Activated naive CD8-positive, alpha-beta T cell treated with anti-CD3 and anti-CD28 coated beads for 36 hours (primary cell): ENCODE results near the gene TRIM72. TPM values are rescaled to one million over a fixed set of nuclear protein-coding genes. Genes with fewer than 3 reads are reported as not detected.
"Not testable (repeated sequence)": the region's sequence is repeated elsewhere in the genome, so short reads cannot be mapped to it uniquely, and the experiment has no call there.

ENCODE experiments used
- DNase-seq: peaks from one replicate; pipeline ENCODE4 v3.0.0; 2021
- H3K27ac Mint-ChIP-seq: one replicate; pipeline ENCODE4 v1.8.0; 2022; ENCODE audit warnings: mild to moderate bottlenecking, moderate library complexity, mixed read lengths
- H3K27me3 Mint-ChIP-seq: one replicate; pipeline ENCODE4 v1.8.0; 2022; ENCODE audit warnings: mild to moderate bottlenecking, mixed read lengths
- H3K36me3 Mint-ChIP-seq: one replicate; pipeline ENCODE4 v1.8.0; 2021; ENCODE audit warnings: mild to moderate bottlenecking, mixed read lengths
- H3K4me1 Mint-ChIP-seq: one replicate; pipeline ENCODE4 v1.8.0; 2021; ENCODE audit warnings: mixed read lengths
- H3K4me3 Mint-ChIP-seq: one replicate; pipeline ENCODE4 v1.8.0; 2022; ENCODE audit warnings: mild to moderate bottlenecking, moderate library complexity, mixed read lengths
- H3K9me3 Mint-ChIP-seq: one replicate; pipeline ENCODE4 v1.8.0; 2022; ENCODE audit warnings: mixed read lengths
- total RNA-seq, 2 experiments: library from RNA; stranded (reverse); gene quantifications; one replicate each; pipeline ENCODE4 v1.2.3, GENCODE V29; 2021

The TRIM72 gene
- total RNA-seq, 2 experiments from 2014 or later = not detected

DNA sequence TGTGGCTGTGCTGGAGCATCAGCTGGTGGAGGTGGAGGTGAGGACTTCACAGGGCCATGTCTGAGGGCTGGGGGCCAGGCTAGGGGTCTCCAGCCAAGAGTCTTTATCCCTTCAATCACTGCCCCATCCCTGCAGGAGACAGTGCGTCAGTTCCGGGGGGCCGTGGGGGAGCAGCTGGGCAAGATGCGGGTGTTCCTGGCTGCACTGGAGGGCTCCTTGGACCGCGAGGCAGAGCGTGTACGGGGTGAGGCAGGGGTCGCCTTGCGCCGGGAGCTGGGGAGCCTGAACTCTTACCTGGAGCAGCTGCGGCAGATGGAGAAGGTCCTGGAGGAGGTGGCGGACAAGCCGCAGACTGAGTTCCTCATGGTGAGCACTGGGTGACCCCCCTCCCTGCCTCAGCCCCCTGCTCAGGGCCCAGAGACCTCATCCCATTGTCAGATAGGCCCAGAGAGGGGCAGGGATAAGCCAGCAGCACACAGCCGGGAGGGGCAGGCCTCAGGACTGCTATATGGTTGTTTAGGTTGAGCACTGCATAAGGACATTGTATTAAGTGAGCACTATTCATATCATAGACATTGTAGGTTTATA lies 5.3 kb downstream of the TRIM72 start:
- Mint-ChIP-seq H3K27me3 (peaks cover 57% of the 10 kb centered on the region), H3K4me3 (no peak overlapping the region), H3K4me1 (peaks cover 14% of the 10 kb centered on the region), H3K27ac (no peak overlapping the region), H3K9me3 (no peaks in the 10 kb centered on the region), H3K36me3 (no peaks in the 10 kb centered on the region)
- DNase-seq = no peak

- Mint-ChIP-seq H3K27me3 (peaks cover 38% of the 10 kb centered on the region), H3K27ac (no peak overlapping the region), H3K4me1 (peaks cover 4% of the 10 kb centered on the region), H3K36me3 (no peaks in the 10 kb centered on the region), H3K4me3 (no peak overlapping the region), H3K9me3 (no peaks in the 10 kb centered on the region)
- DNase-seq = no peak
Observed at GRCh38 chr16:31221357-31222160, 7.6 kb downstream of the TRIM72 start.

GRCh38 chr16:31223044-31223443 lies 9.1 kb downstream of the TRIM72 start:
- Mint-ChIP-seq H3K27ac (no peak overlapping the region), H3K4me3 (no peak overlapping the region), H3K36me3 (no peaks in the 10 kb centered on the region), H3K27me3 (peaks cover 23% of the 10 kb centered on the region), H3K4me1 (no peaks in the 10 kb centered on the region), H3K9me3 (no peaks in the 10 kb centered on the region)
- no peak for DNase-seq

DNA sequence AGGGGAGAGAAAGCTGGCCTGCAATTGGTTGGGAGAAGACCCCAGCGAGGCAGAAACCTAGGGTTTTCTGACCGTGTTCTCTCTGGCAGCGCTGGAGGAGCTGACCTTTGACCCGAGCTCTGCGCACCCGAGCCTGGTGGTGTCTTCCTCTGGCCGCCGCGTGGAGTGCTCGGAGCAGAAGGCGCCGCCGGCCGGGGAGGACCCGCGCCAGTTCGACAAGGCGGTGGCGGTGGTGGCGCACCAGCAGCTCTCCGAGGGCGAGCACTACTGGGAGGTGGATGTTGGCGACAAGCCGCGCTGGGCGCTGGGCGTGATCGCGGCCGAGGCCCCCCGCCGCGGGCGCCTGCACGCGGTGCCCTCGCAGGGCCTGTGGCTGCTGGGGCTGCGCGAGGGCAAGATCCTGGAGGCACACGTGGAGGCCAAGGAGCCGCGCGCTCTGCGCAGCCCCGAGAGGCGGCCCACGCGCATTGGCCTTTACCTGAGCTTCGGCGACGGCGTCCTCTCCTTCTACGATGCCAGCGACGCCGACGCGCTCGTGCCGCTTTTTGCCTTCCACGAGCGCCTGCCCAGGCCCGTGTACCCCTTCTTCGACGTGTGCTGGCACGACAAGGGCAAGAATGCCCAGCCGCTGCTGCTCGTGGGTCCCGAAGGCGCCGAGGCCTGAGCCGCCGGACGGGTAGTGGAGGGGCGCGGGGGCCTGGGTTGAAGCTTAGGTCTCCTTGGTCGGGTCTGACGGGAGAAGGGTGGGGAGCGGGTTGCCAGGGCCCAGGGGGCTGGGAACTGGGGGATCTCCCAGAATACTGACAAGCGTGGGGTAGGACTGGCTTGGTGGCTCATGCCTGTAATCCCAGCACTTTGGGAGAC lies 10.4 kb downstream of the TRIM72 start:
- no peak overlapping the region for H3K27ac Mint-ChIP-seq
- H3K4me3 Mint-ChIP-seq = no peak overlapping the region
- no peaks in the 10 kb centered on the region for H3K9me3 Mint-ChIP-seq
- H3K27me3 Mint-ChIP-seq = peaks cover 11% of the 10 kb centered on the region
- H3K4me1 Mint-ChIP-seq = no peaks in the 10 kb centered on the region
- H3K36me3 Mint-ChIP-seq = no peaks in the 10 kb centered on the region
- no peak for DNase-seq

DNA sequence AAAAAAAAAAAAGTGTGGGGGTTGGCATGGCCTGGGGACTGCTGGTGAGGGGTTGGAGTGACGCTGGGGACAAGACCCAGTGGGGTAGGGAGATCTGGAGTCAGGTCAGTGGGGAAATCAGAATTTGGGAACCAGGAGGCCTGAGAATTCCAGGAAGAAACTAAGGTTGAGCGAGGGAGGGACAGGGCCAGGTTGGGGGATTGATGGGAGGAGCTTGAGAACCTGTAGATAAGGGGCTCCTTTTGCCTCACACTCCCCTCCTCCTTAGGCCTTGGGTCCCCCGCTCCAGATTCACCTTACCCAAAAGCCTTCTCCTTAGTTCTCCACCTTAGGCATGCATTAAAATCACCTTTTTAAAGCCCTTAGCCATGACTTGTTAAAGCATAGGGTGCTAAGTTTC lies 11.3 kb downstream of the TRIM72 start:
- Mint-ChIP-seq H3K27ac (no peak overlapping the region), H3K4me3 (no peak overlapping the region), H3K36me3 (no peaks in the 10 kb centered on the region), H3K9me3 (no peaks in the 10 kb centered on the region), H3K27me3 (peaks cover 11% of the 10 kb centered on the region), H3K4me1 (no peaks in the 10 kb centered on the region)
- DNase-seq = no peak

- Mint-ChIP-seq H3K27ac (no peak overlapping the region), H3K36me3 (no peaks in the 10 kb centered on the region), H3K4me1 (no peaks in the 10 kb centered on the region), H3K4me3 (no peak overlapping the region), H3K9me3 (no peaks in the 10 kb centered on the region), H3K27me3 (no peaks in the 10 kb centered on the region)
- DNase-seq = no peak
Observed at GRCh38 chr16:31228206-31228605, 14.3 kb downstream of the TRIM72 start.

- H3K36me3 Mint-ChIP-seq = no peaks in the 10 kb centered on the region
- DNase-seq = no peak
- no peaks in the 10 kb centered on the region for H3K4me1 Mint-ChIP-seq
- H3K9me3 Mint-ChIP-seq = no peaks in the 10 kb centered on the region
- H3K27ac Mint-ChIP-seq = no peak overlapping the region
- H3K4me3 Mint-ChIP-seq = no peak overlapping the region
- no peaks in the 10 kb centered on the region for H3K27me3 Mint-ChIP-seq
Observed at GRCh38 chr16:31229501-31229900, 15.6 kb downstream of the TRIM72 start.

DNA sequence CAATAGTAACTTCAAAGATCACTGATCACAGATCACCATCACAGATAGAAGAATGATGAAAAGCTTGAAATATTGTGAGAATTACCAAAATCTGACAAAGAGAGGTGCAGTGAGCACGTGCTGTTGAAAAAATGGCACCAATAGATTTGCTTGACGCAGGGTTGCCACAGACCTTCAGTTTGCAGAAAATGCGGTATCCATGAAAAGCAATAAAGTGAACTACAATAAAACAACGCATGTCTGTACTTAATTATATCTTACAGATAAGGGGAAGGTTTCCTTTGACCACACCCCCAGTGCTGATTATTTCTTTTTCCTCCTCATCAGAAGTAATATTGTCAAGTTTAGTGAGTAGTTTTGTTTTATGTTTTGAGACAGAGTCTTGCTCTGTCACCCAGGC lies 24.1 kb downstream of the TRIM72 start:
- Mint-ChIP-seq H3K27ac (no peak overlapping the region), H3K9me3 (no peaks in the 10 kb centered on the region)

GRCh38 chr16:31242206-31242605 lies 28.3 kb downstream of the TRIM72 start:
- Mint-ChIP-seq H3K9me3 (no peaks in the 10 kb centered on the region), H3K4me1 (no peaks in the 10 kb centered on the region), H3K27me3 (no peaks in the 10 kb centered on the region), H3K36me3 (no peaks in the 10 kb centered on the region), H3K4me3 (no peak overlapping the region), H3K27ac (no peak overlapping the region)
- no peak for DNase-seq

More for the DNA sequence above, 24.1 kb downstream of the TRIM72 start:
- no peaks in the 10 kb centered on the region for H3K27me3 Mint-ChIP-seq
- H3K4me1 Mint-ChIP-seq = no peaks in the 10 kb centered on the region
- no peak overlapping the region for H3K4me3 Mint-ChIP-seq
- H3K36me3 Mint-ChIP-seq = no peaks in the 10 kb centered on the region
- DNase-seq = no peak

DNA sequence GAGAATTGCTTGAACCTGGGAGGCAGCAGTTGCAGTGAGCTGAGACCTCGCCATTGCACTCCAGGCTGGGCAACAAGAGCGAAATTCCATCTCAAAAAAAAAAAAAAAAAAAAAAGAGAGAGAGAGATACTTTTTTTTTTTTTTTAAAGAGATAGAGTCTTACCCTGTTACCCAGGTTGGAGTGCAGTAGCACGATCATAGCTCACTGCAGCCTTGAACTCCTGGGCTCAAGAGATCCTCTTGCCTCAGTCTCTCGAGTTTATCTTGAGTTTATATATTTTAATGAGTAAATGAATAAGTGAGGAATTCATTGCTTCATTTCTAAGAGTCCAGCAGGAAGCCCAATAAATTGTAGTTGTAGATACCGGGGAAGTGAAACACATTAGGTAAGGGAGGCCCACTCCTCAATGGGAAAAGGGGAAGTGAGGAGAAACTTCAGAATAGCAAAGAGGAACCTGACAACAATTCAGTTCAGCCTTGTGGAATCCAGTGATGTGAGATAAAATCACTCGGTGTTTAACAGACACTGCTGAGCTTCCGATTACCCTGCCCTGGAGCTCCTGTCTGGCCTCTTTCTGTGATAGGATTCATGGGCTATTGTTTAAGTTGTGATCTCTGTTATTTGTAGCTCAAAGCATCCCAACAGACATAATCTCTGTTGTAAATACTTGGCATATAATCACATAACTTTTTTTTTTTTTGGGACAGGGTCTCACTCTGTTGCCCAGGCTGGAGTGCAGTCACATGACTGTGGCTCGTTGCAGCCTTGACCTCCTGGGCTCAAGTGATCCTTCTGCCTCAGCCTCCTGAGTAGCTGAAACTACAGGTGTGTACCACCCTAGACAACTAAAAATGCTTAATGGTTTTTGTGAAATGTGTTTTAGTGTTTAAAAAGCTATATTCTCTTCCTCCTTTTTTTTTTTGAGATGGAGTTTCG lies 30.1 kb downstream of the TRIM72 start:
- Mint-ChIP-seq H3K36me3 (no peaks in the 10 kb centered on the region), H3K4me1 (no peaks in the 10 kb centered on the region), H3K27me3 (no peaks in the 10 kb centered on the region), H3K27ac (no peak overlapping the region), H3K9me3 (no peaks in the 10 kb centered on the region), H3K4me3 (no peak overlapping the region)
- no peak for DNase-seq

DNA sequence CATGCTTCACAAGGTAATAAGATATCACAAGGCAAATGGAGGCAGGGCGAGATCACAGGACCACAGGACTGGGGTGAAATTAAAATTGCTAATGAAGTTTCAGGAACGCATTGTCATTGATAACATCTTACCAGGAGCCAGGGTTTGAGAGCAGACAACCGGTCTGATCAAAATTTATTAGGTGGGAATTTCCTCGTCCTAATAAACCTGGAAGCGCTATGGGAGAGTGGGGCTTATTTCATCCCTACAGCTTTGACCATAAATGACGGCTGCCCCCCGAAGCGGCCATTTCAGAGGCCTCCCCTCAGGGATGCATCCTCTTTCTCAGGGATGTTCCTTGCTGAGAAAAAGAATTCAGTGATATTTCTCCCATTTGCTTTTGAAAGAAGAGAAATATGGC lies 31.7 kb downstream of the TRIM72 start:
- not testable (repeated sequence) for H3K27me3 Mint-ChIP-seq, H3K4me1 Mint-ChIP-seq, DNase-seq, H3K4me3 Mint-ChIP-seq, H3K27ac Mint-ChIP-seq, H3K36me3 Mint-ChIP-seq, H3K9me3 Mint-ChIP-seq

DNA sequence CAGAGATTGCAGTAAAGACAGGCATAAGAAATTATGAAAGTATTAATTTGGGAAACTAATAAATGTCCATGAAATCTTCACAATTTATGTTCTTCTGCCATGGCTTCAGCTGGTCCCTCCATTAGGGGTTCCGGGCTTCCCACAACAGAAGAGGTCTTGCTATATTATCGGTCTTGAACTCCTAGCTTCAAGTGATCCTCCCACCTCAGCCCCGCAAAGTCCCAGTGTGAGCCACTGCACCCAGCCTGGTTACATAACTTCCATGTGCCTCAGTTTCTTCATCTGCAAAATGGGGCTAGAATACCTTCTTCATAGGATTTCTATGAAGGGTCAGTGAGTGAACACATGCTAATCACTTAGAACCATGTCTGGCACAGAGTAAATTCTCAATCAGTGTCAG lies 32.4 kb downstream of the TRIM72 start:
- Mint-ChIP-seq H3K27ac (no peak overlapping the region), H3K27me3 (no peaks in the 10 kb centered on the region), H3K9me3 (no peaks in the 10 kb centered on the region), H3K4me1 (peaks cover 12% of the 10 kb centered on the region), H3K36me3 (no peaks in the 10 kb centered on the region), H3K4me3 (no peak overlapping the region)
- DNase-seq = no peak

DNA sequence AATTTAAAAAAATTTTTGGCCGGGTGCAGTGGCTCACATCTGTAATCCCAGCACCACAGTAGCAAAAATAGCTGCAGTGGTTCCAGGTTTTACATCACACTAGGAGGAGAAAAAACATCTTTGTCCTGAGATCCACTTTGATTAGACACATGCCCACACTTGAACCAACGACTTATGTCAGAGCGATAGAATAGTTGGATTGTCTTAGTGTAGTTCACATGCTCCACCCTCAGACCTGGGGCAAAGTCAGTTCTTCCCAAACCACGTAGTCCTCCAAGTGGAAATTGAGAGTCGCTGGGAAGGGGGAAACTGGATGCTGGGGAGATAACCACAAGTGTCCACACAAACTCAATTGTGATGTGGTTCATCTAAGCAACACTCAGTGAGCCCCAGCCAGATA lies 34.4 kb downstream of the TRIM72 start:
- no peak for DNase-seq
- Mint-ChIP-seq H3K4me3 (no peak overlapping the region), H3K9me3 (no peaks in the 10 kb centered on the region), H3K27me3 (no peaks in the 10 kb centered on the region), H3K27ac (no peak overlapping the region), H3K4me1 (peaks cover 16% of the 10 kb centered on the region), H3K36me3 (no peaks in the 10 kb centered on the region)

GRCh38 chr16:31250782-31251384 lies 37.0 kb downstream of the TRIM72 start:
- Mint-ChIP-seq H3K27me3 (no peaks in the 10 kb centered on the region), H3K4me1 (peaks cover 24% of the 10 kb centered on the region), H3K4me3 (no peak overlapping the region), H3K36me3 (no peaks in the 10 kb centered on the region), H3K27ac (no peak overlapping the region), H3K9me3 (no peaks in the 10 kb centered on the region)
- DNase-seq = no peak
